H1 (cell line): ENCODE measurements around the gene MOB3B. TPM values are rescaled to one million over a fixed set of nuclear protein-coding genes. Genes with fewer than 3 reads are reported as not detected.

ENCODE experiments used
- CTCF ChIA-PET: fragments of 300-600 bp; sonication (Branson Sonifier 250); formaldehyde crosslinking; loops from one replicate; lab custom pipeline; 2021; ENCODE audit not compliant: partially characterized antibody; lab: Charles Lee
- POLR2A ChIA-PET: fragments of 300-600 bp; sonication (Branson Sonifier 250); formaldehyde crosslinking; loops from one replicate; lab custom pipeline; 2021; ENCODE audit warnings: inconsistent platforms; ENCODE audit not compliant: partially characterized antibody; lab: Charles Lee
- DNase-seq, 2 experiments: peaks; one replicate each; pipeline versions ENCODE4 v3.0.0 to v3.0.0-alpha.2; 2010 to 2022; ENCODE audit warnings: low spot score in 2 of 2, low read depth in 1 of 2, mixed read lengths in 1 of 2
- FAIRE-seq: peaks from 2 replicates; lab custom pipeline; 2011; peaks lifted over from hg19 to GRCh38; lab: Jason Lieb, UNC
- H2AFZ ChIP-seq: 2 replicates; pipeline ENCODE4 v1.8.1; 2012; ENCODE audit warnings: low read length, inconsistent platforms
- H2AK5ac ChIP-seq: 2 replicates; pipeline ENCODE4 v1.6.1; 2013; ENCODE audit warnings: low read depth, low read length
- H2BK120ac ChIP-seq: replicated peaks from 2 replicates; pipeline ENCODE3; 2013; ENCODE audit warnings: low read depth, low read length, inconsistent platforms
- H2BK12ac ChIP-seq: 2 replicates; pipeline ENCODE4 v1.6.1; 2013; ENCODE audit warnings: low read depth, low read length
- H2BK15ac ChIP-seq: 2 replicates; pipeline ENCODE4 v1.6.1; 2013; ENCODE audit warnings: low read length
- H2BK20ac ChIP-seq: 2 replicates; pipeline ENCODE4 v1.6.1; 2013; ENCODE audit warnings: low read length
- H2BK5ac ChIP-seq: 2 replicates; pipeline ENCODE4 v1.6.1; 2013; ENCODE audit warnings: low read depth, low read length
- H3K14ac ChIP-seq: 2 replicates; pipeline ENCODE4 v1.6.1; 2013; ENCODE audit warnings: inconsistent platforms; ENCODE audit not compliant: insufficient read length
- H3K18ac ChIP-seq: 2 replicates; pipeline ENCODE4 v1.6.1; 2013; ENCODE audit warnings: low read length; ENCODE audit errors: extremely low read depth
- H3K23ac ChIP-seq: 2 replicates; pipeline ENCODE4 v1.6.1; 2013; ENCODE audit warnings: inconsistent platforms; ENCODE audit not compliant: insufficient read length
- H3K23me2 ChIP-seq: 2 replicates; pipeline ENCODE4 v1.6.1; 2013; ENCODE audit warnings: low read depth, low read length
- H3K27ac ChIP-seq: 2 replicates; pipeline ENCODE4 v1.6.1; 2011; ENCODE audit warnings: low read depth, low read length, inconsistent platforms
- H3K27me3 ChIP-seq, 4 experiments: replicated peaks in 1 of 4; 1 replicate in 1 of 4; 2 replicates in 3 of 4; pipeline versions ENCODE4 v1.6.1 to v1.8.1; 2011 to 2013; ENCODE audit warnings: low read length in 3 of 4, mild to moderate bottlenecking in 3 of 4, inconsistent platforms in 2 of 4, mixed read lengths in 2 of 4, moderate library complexity in 1 of 4; ENCODE audit not compliant: control insufficient read depth in 3 of 4, insufficient read depth in 3 of 4; ENCODE audit errors: extremely low read depth in 1 of 4
- H3K36me3 ChIP-seq, 4 experiments: 2 replicates each; pipeline versions ENCODE4 v1.6.1 to v1.8.1; 2011 to 2013; ENCODE audit warnings: mild to moderate bottlenecking in 4 of 4, low read length in 3 of 4, moderate library complexity in 2 of 4, control low read depth in 1 of 4, inconsistent platforms in 1 of 4; ENCODE audit not compliant: insufficient read depth in 4 of 4, control insufficient read depth in 2 of 4
- H3K4ac ChIP-seq: replicated peaks from 2 replicates; pipeline ENCODE3; 2013; ENCODE audit warnings: low read length, low read depth, mixed read lengths, inconsistent platforms; ENCODE audit not compliant: insufficient read length
- H3K4me1 ChIP-seq, 4 experiments: replicated peaks in 1 of 4; 1 replicate in 1 of 4; 2 replicates in 3 of 4; pipeline versions ENCODE4 v1.6.1 to v1.8.1; 2011 to 2013; ENCODE audit warnings: low read length in 3 of 4, inconsistent platforms in 2 of 4, mixed read lengths in 1 of 4; ENCODE audit not compliant: insufficient read depth in 4 of 4, control insufficient read depth in 3 of 4
- H3K4me2 ChIP-seq, 2 experiments: 2 replicates each; pipeline versions ENCODE4 v1.6.1 to v1.8.1; 2011 to 2013; ENCODE audit warnings: low read depth in 2 of 2, low read length in 2 of 2, control low read depth in 1 of 2, inconsistent platforms in 1 of 2, mild to moderate bottlenecking in 1 of 2; ENCODE audit not compliant: insufficient read depth in 1 of 2
- H3K4me3 ChIP-seq, 4 experiments: fragments of 200-600, 300-600 bp in 1 of 4; sonication (generic), shearing (Covaris generic), sonication (Bioruptor Twin) in 1 of 4; 2 replicates each; pipeline versions ENCODE4 v1.5.1 to v1.8.1; 2011 to 2016; ENCODE audit warnings: low read length in 4 of 4, low read depth in 3 of 4, control low read depth in 2 of 4, inconsistent platforms in 2 of 4, mild to moderate bottlenecking in 2 of 4, mixed read lengths in 1 of 4, moderate library complexity in 1 of 4; ENCODE audit not compliant: insufficient read depth in 2 of 4; ENCODE audit errors: extremely low read depth in 1 of 4
- H3K56ac ChIP-seq: replicated peaks from 2 replicates; pipeline ENCODE3; 2013; ENCODE audit warnings: low read depth, mild to moderate bottlenecking, mixed read lengths, low read length, inconsistent platforms; ENCODE audit not compliant: insufficient read length
- H3K79me1 ChIP-seq: 2 replicates; pipeline ENCODE4 v1.6.1; 2013; ENCODE audit warnings: low read depth, low read length, control low read depth
- H3K79me2 ChIP-seq, 2 experiments: 2 replicates each; pipeline versions ENCODE4 v1.6.1 to v1.8.1; 2012 to 2013; ENCODE audit warnings: low read length in 2 of 2, mild to moderate bottlenecking in 2 of 2, inconsistent platforms in 1 of 2; ENCODE audit not compliant: insufficient read depth in 2 of 2, control insufficient read depth in 1 of 2
- H3K9ac ChIP-seq, 4 experiments: replicated peaks in 1 of 4; 1 replicate in 1 of 4; 2 replicates in 3 of 4; pipeline versions ENCODE4 v1.6.1 to v1.8.1; 2011 to 2013; ENCODE audit warnings: low read depth in 3 of 4, low read length in 3 of 4, control low read depth in 2 of 4, mild to moderate bottlenecking in 2 of 4, moderate library complexity in 2 of 4, inconsistent platforms in 1 of 4; ENCODE audit errors: extremely low read depth in 1 of 4
- H3K9me3 ChIP-seq, 2 experiments: 2 replicates each; pipeline versions ENCODE4 v1.6.1 to v1.8.1; 2012 to 2013; ENCODE audit warnings: mild to moderate bottlenecking in 2 of 2, moderate library complexity in 2 of 2, control low read depth in 1 of 2, inconsistent platforms in 1 of 2, low read depth in 1 of 2, low read length in 1 of 2, mixed read lengths in 1 of 2; ENCODE audit not compliant: insufficient read depth in 2 of 2
- H4K20me1 ChIP-seq, 2 experiments: replicated peaks in 1 of 2; 2 replicates each; pipeline versions ENCODE3 to v1.8.1; 2011 to 2013; ENCODE audit warnings: inconsistent platforms in 2 of 2, low read length in 2 of 2, mild to moderate bottlenecking in 1 of 2; ENCODE audit not compliant: insufficient read depth in 2 of 2, control insufficient read depth in 1 of 2
- H4K5ac ChIP-seq: 2 replicates; pipeline ENCODE4 v1.6.1; 2013; ENCODE audit warnings: low read length, low read depth, mixed read lengths, inconsistent platforms; ENCODE audit not compliant: insufficient read length
- H4K8ac ChIP-seq: 2 replicates; pipeline ENCODE4 v1.8.0; 2013; ENCODE audit warnings: mild to moderate bottlenecking, moderate library complexity, low read length, inconsistent platforms; ENCODE audit not compliant: insufficient read depth; ENCODE audit errors: extremely low read depth
- H4K91ac ChIP-seq: replicated peaks from 2 replicates; pipeline ENCODE3; 2013; ENCODE audit warnings: low read length, mixed read lengths, inconsistent platforms; ENCODE audit not compliant: insufficient read length
- BCL11A ChIP-seq, 2 experiments: IDR thresholded peaks; one replicate each; pipeline ENCODE4 v1.6.1; 2011; ENCODE audit warnings: low read depth in 2 of 2, low read length in 2 of 2, mild to moderate bottlenecking in 2 of 2
- FOSL1 ChIP-seq: IDR thresholded peaks from 2 replicates; pipeline ENCODE4 v1.6.1; 2011; ENCODE audit warnings: mild to moderate bottlenecking, low read depth, low read length, moderate library complexity; ENCODE audit not compliant: insufficient read depth
- GTF2F1 ChIP-seq: IDR thresholded peaks from 2 replicates; pipeline ENCODE4 v1.6.1; 2012; ENCODE audit warnings: low read depth, low read length, improper control_type of control experiment, borderline replicate concordance
- KDM1A ChIP-seq: fragments of 200-600, 300-600 bp; sonication (generic); IDR thresholded peaks from 2 replicates; pipeline ENCODE4 v1.7.1; 2016; ENCODE audit warnings: mild to moderate bottlenecking, low read length, borderline replicate concordance
- KDM5A ChIP-seq: fragments of 200-600 bp; IDR thresholded peaks from 2 replicates; pipeline ENCODE4 v1.7.1; 2012; ENCODE audit warnings: mild to moderate bottlenecking, low read length, inconsistent platforms, mixed read lengths
- NANOG ChIP-seq: IDR thresholded peaks from 2 replicates; pipeline ENCODE4 v1.6.1; 2011; ENCODE audit warnings: low read length, low read depth, mild to moderate bottlenecking, inconsistent platforms; ENCODE audit not compliant: insufficient read depth, poor library complexity, severe bottlenecking
- RFX5 ChIP-seq: IDR thresholded peaks from 2 replicates; pipeline ENCODE4 v1.6.1; 2011; ENCODE audit warnings: low read depth, low read length, improper control_type of control experiment, borderline replicate concordance
- SIRT6 ChIP-seq: IDR thresholded peaks from one replicate; pipeline ENCODE4 v1.7.1; 2012; ENCODE audit warnings: low read length, inconsistent platforms
- TBP ChIP-seq: IDR thresholded peaks from 2 replicates; pipeline ENCODE4 v1.6.1; 2011; ENCODE audit warnings: low read depth, low read length, improper control_type of control experiment
- WGBS, 2 experiments: shearing (Covaris generic) in 1 of 2; methylation state at CpG; one replicate each; pipeline versions ENCODE4 v1.1.6 to v1.1.7; 2013 to 2015; ENCODE audit warnings: low lambda C conversion rate in 2 of 2, mixed read lengths in 2 of 2, inconsistent platforms in 1 of 2, low coverage in 1 of 2, missing lambda C conversion rate in 1 of 2; ENCODE audit not compliant: insufficient replicate concordance in 2 of 2, insufficient coverage in 1 of 2, insufficient read length in 1 of 2; ENCODE audit errors: extremely low coverage in 1 of 2, missing lambda C conversion rate in 1 of 2; 5-methylcytosine and 5-hydroxymethylcytosine counted together
- polyA plus RNA-seq, 7 experiments: library from polyadenylated mRNA; depleted of rRNA in 3 of 7; stranded (reverse) in 5 of 7; unstranded in 2 of 7; fragments of >200 nt in 5 of 7; fragments of 200-250 nt in 2 of 7; gene quantifications; 1 replicate in 5 of 7; 2 replicates in 1 of 7; 4 replicates in 1 of 7; pipeline versions ENCODE4 v1.2.1 to v1.2.3, GENCODE V29; 2011 to 2013; ENCODE audit warnings: missing spikeins in 2 of 7, mixed read lengths in 2 of 7
- total RNA-seq: library from RNA; stranded (reverse); fragmentation: NEBNext Ultra II Directional; extraction: Animal tissue kit (Norgen Biotek cat#: 25700); gene quantifications from 2 replicates; pipeline ENCODE4 v1.2.1, GENCODE V29; 2021

The MOB3B gene
- total and polyA plus RNA-seq, 2 of the 8 experiments (the other 6 are each of a cell fraction or from before 2014, with no cell fraction given) = 12.7 to 16.1 TPM

- Histone ChIP-seq H2AK5ac (no peak overlapping the region), H3K36me3 (no peaks in the 10 kb centered on the region), H4K91ac (no peak overlapping the region), H2BK12ac (0 out of 2 replicates have a peak overlapping the region, but pooled peaks have one; percentile 55), H3K9me3 (peaks cover 5 to 10% of the 10 kb centered on the region in 2 experiments; a peak in 2 of 4 replicates), H3K4me2 (peak overlapping the region; percentile 78 to 89), H3K23ac (no peak overlapping the region), H4K5ac (no peak overlapping the region), H2BK120ac (no peak overlapping the region), H3K9ac (peak overlapping the region; percentile 53 to 90 (median 78)), H3K4me1 (peaks cover 0 to 5% (median 1%) of the 10 kb centered on the region in 4 experiments; a peak in 4 of 7 replicates), H4K20me1 (peaks cover 0 to 4% of the 10 kb centered on the region in 2 experiments), H4K8ac (no peak overlapping the region), H3K79me2 (peaks cover 0 to 26% of the 10 kb centered on the region in 2 experiments; a peak in 2 of 4 replicates), H3K56ac (peak overlapping the region; percentile 50), H3K4me3 (peak overlapping the region; percentile 71 to 87 (median 76)), H3K79me1 (0 out of 2 replicates have a peak, but pooled peaks cover 2% of the 10 kb centered on the region), H2AFZ (peak overlapping the region; percentile 95), H2BK15ac (no peak overlapping the region), H3K4ac (no peak overlapping the region), H3K27me3 (no peaks in the 10 kb centered on the region; a peak in 1 of 7 replicates), H3K27ac (peak overlapping the region; percentile 78; the same call in 1 of the 2 replicates), H2BK5ac (peak overlapping the region; percentile 79), H3K18ac (peak overlapping the region; percentile 48; the same call in 1 of the 2 replicates), H3K14ac (no peak overlapping the region), H2BK20ac (no peak overlapping the region), H3K23me2 (peaks cover 7% of the 10 kb centered on the region)
- ChIA-PET CTCF (interaction anchor here (2.3 kb wide), 1 partner anchor 37 kb away, joined by 7 read pairs; no protein-coding TSS in a partner anchor), POLR2A (interaction anchor here (0.6 to 1.9 kb wide), 6 partner anchors 15 to 545 kb away, joined by 3 to 6 read pairs (median 4); no protein-coding TSS in a partner anchor)
- 6% methylated on average over 35 of the region's 35 CpGs; no CpG with 5 or more reads in 1 of the 2 experiments for WGBS, 2 experiments
- FAIRE-seq = peak; percentile 95
- DNase-seq = peak; percentile 91 to 95
- TF ChIP-seq BCL11A (IDR thresholded peaks at IDR 0.05; ENCODE audit: low read depth in 2 of 2, low read length in 2 of 2) = no peak
- TF ChIP-seq FOSL1 = no peak
- no peak for TF ChIP-seq SIRT6
- TF ChIP-seq GTF2F1 = no peak
- no peak for TF ChIP-seq NANOG
- TF ChIP-seq KDM5A = no peak
- no peak for TF ChIP-seq KDM1A
- no peak for TF ChIP-seq RFX5
- peak; percentile 92 for TF ChIP-seq TBP
Observed at GRCh38 chr9:27573634-27574590, 44.3 kb upstream of the MOB3B start.
